Glomerular visceral epithelial cell (primary cell): ENCODE results near the gene ENO3.
A peak's percentile ranks its signal among the peaks of the same experiment; 100 is the strongest.

Experiments
- DNase-seq: peaks from one replicate; pipeline ENCODE4 v3.0.0-alpha.2; 2016; ENCODE audit errors: extremely low spot score

The ENO3 gene

GRCh38 chr17:4937553-4937952 is 13.4 kb upstream of the ENO3 start:
- DNase-seq: no peak

- no peak for DNase-seq
These were observed 12.8 kb upstream of the ENO3 start for GRCh38 chr17:4938069-4938491.

GRCh38 chr17:4938688-4939545 is 12.0 kb upstream of the ENO3 start:
- DNase-seq: no peak

GRCh38 chr17:4939546-4939795 is 11.4 kb upstream of the ENO3 start:
- no peak for DNase-seq

- peak; percentile 99 for DNase-seq
These were observed 10.9 kb upstream of the ENO3 start, which contains the start of the genes RNF167 and SLC25A11 for GRCh38 chr17:4939796-4940554. Gene RNF167 (plus strand): TSS chr17:4940268. CDS start chr17:4940910, 642 bp downstream. Gene SLC25A11 (minus strand): TSS chr17:4940046. CDS start chr17:4939910, 136 bp downstream.

- DNase-seq: no peak
These were observed 10.2 kb upstream of the ENO3 start for GRCh38 chr17:4940555-4941318.

GRCh38 chr17:4941319-4941610 is 9.7 kb upstream of the ENO3 start:
- DNase-seq: no peak

GRCh38 chr17:4942760-4943508 is 8.0 kb upstream of the ENO3 start:
- DNase-seq: no peak

- no peak for DNase-seq
These were observed 6.8 kb upstream of the ENO3 start for GRCh38 chr17:4944163-4944553.

GRCh38 chr17:4944554-4945175 is 6.3 kb upstream of the ENO3 start:
- no peak for DNase-seq

GRCh38 chr17:4945176-4945943 is 5.6 kb upstream of the ENO3 start:
- DNase-seq: peak; percentile 93

- DNase-seq: no peak
These were observed 5.0 kb upstream of the ENO3 start for GRCh38 chr17:4945944-4946280.

- DNase-seq: no peak
These were observed 4.5 kb upstream of the ENO3 start for GRCh38 chr17:4946312-4946976.

- DNase-seq: no peak
These were observed 3.9 kb upstream of the ENO3 start for GRCh38 chr17:4947010-4947410.

GRCh38 chr17:4947411-4948165 is 3.3 kb upstream of the ENO3 start:
- peak; percentile 73 for DNase-seq

- DNase-seq: peak; percentile 93
These were observed 2.6 kb upstream of the ENO3 start, which contains the start of gene PFN1 for GRCh38 chr17:4948166-4948930. Gene PFN1 (minus strand): TSS chr17:4948530. CDS start chr17:4948394, 136 bp downstream.

- DNase-seq: peak; percentile 92
These were observed 2.0 kb upstream of the ENO3 start for GRCh38 chr17:4948931-4949320.

GRCh38 chr17:4949321-4950074 is 1.4 kb upstream of the ENO3 start:
- peak; percentile 88 for DNase-seq
